DOHH2 (cell line): ENCODE measurements around the gene TEX52.

Source experiments
- EZH2phosphoT487 ChIP-seq: fragments of 200-600 bp; sonication (generic); IDR thresholded peaks from 2 replicates; pipeline ENCODE4 v1.6.1; 2017; ENCODE audit warnings: borderline replicate concordance, mild to moderate bottlenecking, antibody characterized with exemption, low read length, moderate library complexity, mixed read lengths
- TF ChIP-seq, protein P1 (sequence below): fragments of 200-600 bp; sonication (generic); IDR thresholded peaks from one replicate; pipeline ENCODE4 v1.5.1; 2014; ENCODE audit warnings: antibody characterized with exemption, mild to moderate bottlenecking, low read depth, low read length; ENCODE audit not compliant: poor library complexity, severe bottlenecking

DNA sequence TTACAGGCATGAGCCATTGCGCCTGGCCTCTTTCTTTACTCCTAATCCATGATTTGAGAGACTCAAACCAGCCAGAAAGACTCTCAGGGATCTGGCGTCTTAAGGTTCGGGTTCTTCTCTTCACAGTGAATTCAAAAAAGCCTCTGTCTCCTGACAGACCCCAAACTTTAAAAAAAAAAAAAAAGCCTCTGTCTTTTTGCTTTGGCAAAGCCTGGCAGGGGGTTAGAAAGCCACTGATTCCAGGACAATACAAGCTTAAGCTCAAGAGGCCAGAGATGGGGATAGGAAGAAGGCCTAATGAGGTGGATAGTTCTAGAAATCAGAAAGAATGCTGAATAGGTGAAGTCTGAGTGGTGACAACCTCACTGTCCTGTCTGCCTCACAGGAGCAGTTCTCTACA is 30.8 kb downstream of the TEX52 start:
- TF ChIP-seq, protein P1, sequence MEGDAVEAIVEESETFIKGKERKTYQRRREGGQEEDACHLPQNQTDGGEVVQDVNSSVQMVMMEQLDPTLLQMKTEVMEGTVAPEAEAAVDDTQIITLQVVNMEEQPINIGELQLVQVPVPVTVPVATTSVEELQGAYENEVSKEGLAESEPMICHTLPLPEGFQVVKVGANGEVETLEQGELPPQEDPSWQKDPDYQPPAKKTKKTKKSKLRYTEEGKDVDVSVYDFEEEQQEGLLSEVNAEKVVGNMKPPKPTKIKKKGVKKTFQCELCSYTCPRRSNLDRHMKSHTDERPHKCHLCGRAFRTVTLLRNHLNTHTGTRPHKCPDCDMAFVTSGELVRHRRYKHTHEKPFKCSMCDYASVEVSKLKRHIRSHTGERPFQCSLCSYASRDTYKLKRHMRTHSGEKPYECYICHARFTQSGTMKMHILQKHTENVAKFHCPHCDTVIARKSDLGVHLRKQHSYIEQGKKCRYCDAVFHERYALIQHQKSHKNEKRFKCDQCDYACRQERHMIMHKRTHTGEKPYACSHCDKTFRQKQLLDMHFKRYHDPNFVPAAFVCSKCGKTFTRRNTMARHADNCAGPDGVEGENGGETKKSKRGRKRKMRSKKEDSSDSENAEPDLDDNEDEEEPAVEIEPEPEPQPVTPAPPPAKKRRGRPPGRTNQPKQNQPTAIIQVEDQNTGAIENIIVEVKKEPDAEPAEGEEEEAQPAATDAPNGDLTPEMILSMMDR = no peak
- no peak for TF ChIP-seq EZH2phosphoT487
